HG03521 (cell line): ENCODE data around the gene AKR1C1.
"Not testable (repeated sequence)": the region's sequence is repeated elsewhere in the genome, so short reads cannot be mapped to it uniquely, and the experiment has no call there.

Experiments
- ATAC-seq: cut with Tn5 transposase; IDR thresholded peaks from one replicate; pipeline ENCODE4 v1.9.1; 2021; ENCODE audit warnings: mild to moderate bottlenecking, moderate library complexity; ENCODE audit not compliant: unreplicated experiment

The AKR1C1 gene

DNA sequence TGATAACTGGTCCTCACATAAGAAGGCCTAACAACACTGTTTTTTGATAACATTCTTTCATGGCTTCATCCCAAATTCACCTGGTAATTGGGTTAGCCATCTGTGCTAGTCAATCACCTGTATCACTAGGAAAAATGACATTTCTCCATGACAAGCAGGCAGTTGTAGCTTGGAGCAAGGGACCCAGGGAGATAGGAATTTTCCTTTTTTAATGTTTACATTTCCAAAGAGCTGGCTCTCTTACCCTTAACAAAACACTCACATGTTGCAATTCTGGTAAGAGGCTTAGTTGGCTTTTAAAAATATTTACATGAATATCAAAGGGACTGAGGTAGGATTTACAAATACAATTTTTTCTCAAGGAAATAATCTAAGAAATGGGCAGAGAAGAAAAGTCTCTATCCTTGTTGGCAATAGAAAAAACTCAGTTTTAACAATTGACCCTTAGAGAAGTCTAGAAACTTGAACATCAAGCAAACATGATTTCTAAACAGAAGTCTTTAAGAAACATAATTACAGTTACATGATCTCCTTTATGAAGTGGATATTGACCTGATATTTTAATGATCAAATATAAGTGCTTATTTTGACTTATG lies 16.1 kb upstream of the AKR1C1 start:
- ATAC-seq = no peak

- ATAC-seq = no peak
These were observed 15.3 kb upstream of the AKR1C1 start for GRCh38 chr10:4947635-4948596.

GRCh38 chr10:4951512-4952162 lies 11.6 kb upstream of the AKR1C1 start:
- ATAC-seq = not testable (repeated sequence)

DNA sequence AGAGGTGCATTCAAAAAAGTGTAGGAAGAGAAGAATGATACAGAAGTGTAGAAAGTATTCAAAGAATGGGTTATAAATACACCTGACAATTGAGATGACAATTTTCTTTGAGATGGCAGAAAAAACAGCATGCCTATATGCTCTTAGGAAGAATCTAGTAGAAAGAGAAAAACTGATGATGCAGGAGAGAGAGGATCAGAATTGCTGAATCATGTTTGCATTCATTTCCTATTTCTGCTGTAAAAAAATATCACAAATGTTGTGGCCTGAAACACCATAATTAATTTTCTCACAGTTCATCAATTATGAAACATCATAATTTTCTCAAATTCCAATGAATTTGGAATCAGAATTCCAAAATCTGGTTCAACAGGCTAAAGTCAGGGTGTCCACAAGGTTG lies 9.8 kb upstream of the AKR1C1 start:
- no peak for ATAC-seq

DNA sequence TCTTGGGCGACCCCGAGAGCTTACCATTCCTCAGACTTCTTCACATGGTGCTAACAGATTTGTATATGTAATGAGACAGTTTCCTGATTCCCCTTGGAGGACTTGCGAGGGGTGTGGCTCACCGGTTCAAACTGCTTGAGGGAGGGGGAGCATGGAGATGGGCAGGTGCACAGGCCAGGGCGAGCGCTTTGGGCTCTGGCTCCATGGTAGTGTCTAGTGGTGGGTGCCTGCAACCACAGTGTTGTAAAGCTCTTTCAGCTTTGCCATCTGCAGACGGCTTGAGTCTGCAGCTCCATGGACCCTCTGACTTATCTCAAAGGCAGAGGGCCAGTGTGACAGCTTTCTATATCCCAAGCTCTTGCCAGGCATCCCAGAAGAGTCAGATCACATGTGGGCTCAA lies 7.1 kb upstream of the AKR1C1 start:
- ATAC-seq = not testable (repeated sequence)

DNA sequence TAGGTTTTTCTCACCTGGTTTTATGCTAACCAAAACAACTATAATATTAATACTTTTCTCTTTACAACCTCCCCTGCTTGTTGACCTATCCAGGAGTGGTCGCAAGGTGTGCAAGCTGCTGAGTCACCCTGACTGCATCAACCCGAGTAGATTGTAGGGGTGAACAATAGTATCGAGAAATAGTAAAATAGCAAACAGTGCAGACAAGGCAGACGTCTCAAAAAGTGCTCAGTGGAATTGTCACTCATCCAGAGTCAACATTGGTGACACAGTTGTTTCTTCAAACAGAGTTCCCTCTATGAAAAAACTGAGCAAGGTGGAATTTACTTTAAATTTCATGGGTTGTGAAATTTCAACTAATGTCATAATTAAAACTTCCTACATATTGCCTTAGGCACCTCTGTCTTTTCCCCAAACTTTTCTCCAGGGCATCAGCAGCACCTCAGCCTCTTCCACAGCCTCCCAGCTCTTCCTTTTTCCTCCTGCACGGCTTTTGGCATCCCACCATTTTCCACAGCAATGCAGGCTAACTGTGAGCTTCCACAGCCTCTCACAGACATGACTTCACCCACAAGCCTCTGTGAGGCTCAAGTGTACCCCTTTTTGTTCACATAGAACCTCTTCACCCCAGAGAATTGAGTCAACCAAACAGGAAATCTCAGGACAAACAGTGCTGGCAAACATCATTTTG lies 6.1 kb upstream of the AKR1C1 start:
- ATAC-seq = not testable (repeated sequence)

DNA sequence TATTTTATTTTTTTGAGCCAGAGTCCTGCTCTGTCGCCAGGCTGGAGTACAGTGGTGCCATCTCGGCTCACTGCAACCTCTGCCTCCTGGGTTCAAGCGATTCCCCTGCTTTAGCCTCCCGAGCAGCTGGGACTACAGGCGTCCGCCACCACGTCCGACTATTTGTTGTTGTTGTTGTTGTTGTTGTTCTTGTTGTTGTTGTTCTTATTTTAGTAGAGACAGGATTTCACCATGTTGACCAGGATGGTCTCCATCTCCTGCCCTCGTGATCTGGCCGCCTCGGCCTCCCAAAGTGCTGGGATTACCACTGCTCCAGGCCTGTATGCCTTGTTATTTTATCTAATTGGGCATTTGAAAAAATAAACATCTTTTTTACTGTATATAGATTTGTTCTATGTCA lies 1.7 kb upstream of the AKR1C1 start:
- ATAC-seq = not testable (repeated sequence)

DNA sequence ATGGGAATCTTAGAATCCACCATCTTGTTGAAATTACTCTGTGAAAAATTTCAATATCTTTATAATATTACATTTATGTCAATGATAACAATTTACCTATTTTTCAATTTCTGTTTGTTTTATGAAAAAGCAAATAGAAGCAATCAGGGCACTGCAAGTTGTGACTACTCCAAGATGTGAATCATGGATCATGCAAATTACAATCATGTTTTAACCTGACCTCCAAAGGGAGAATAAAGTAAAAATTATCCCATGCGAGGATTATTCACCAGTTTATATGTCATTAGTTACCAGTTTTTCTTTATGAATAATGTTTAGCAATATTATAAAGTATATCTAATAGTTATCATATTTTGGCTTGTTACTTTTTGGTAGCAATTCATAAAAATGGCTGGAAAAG lies 907 bp upstream of the AKR1C1 start:
- ATAC-seq = not testable (repeated sequence)

DNA sequence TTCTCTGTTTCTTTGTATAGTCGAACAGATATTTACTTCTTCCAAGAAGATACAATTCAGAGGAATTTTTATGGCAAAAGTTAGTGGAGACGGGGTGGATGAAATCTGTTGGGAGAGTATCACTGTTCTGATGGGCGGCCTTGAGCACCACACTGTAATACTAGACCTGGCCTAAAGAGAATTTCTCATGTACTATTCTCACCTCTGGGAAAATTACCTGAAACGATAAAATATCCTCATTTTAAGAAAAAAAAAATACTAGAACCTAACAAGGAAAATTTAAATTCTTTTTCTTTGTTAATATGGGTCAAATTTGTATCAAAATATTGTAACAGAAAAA lies 570 bp downstream of the AKR1C1 start:
- not testable (repeated sequence) for ATAC-seq

GRCh38 chr10:4965763-4966162 lies 2.5 kb downstream of the AKR1C1 start:
- ATAC-seq = not testable (repeated sequence)

GRCh38 chr10:4967189-4967588 lies 4.0 kb downstream of the AKR1C1 start:
- ATAC-seq = not testable (repeated sequence)

- ATAC-seq = not testable (repeated sequence)
These were observed 6.1 kb downstream of the AKR1C1 start for GRCh38 chr10:4969289-4969688.

- not testable (repeated sequence) for ATAC-seq
These were observed 7.1 kb downstream of the AKR1C1 start for GRCh38 chr10:4970362-4970761.

GRCh38 chr10:4972369-4973142 lies 9.3 kb downstream of the AKR1C1 start:
- not testable (repeated sequence) for ATAC-seq

DNA sequence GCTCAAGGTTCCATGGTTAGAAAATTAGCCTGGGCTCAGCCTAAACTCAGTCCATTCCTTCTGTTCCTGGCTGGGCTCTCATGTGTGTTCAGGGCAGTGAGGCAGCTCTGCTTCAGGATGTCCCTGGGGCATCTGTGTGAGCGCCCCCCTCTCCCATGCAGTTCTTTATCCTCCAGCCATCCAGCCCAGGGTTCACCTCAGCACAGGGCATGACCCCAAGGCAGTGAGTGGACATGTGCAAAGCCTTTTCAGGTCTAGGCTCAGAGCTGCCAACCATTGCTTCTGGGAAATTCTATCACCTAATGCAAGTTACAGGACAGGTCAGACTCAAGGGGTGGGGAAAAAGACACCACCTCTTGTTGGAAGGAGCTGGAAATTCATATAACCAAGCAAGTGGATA lies 10.1 kb downstream of the AKR1C1 start:
- not testable (repeated sequence) for ATAC-seq

- not testable (repeated sequence) for ATAC-seq
These were observed 11.2 kb downstream of the AKR1C1 start for GRCh38 chr10:4974400-4974799.

DNA sequence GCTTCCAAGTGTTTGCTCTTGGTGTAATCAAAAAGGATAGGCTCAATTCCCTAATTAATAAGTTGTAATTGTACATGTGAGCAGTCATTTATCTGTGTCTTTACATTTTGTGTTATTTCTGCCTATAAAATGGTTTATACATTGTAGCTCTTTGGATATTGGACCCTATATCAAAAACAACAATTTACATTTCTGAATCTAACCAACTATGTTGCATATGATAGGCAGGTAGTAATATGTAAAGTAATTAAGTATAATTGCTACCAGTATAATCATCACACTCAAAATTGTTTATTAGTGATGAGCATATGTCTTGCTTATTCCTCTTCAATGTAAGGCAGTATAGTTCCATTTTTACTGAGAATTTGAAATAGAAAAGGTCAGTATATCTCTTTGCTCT lies 13.8 kb downstream of the AKR1C1 start:
- ATAC-seq = no peak

DNA sequence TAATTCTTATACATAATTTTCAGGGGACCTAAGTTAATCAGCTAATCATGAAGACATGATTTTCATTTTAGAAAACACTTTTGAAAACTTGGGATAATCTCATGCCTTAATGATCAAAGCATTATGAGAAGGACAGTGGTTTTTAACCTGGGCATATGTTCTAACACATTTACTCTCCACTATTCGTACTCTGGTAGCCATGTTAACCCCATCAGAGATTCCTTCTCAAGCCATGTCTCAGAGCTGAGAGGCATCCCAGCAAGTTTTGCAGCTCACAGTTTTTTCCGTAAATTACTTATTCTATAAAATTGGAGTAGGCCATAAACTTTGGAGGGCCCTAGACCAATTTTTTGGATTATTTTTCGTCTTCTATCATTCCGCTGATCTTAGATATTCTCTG lies 15.7 kb downstream of the AKR1C1 start:
- no peak for ATAC-seq

GRCh38 chr10:4980793-4981192 lies 17.6 kb downstream of the AKR1C1 start:
- no peak for ATAC-seq

- no peak for ATAC-seq
These were observed 18.7 kb downstream of the AKR1C1 start for GRCh38 chr10:4981722-4982471.
